ENCODE data around the gene PRKACB. TPM values are rescaled to one million over a fixed set of nuclear protein-coding genes. Genes with fewer than 3 reads are reported as not detected.

PRKACB gene
- total RNA-seq, 1 experiment from 2014 or later = 3.4 TPM

GRCh38 chr1:84254703-84255238 lies 110.7 kb downstream of the PRKACB start:
- no TSS peak for BruUV-seq (replicated peaks)
- Mint-ChIP-seq H3K27me3 (ENCODE audit: insufficient read depth, unreplicated experiment) (no peaks in the 10 kb centered on the region), H3K27ac (ENCODE audit: unreplicated experiment) (no peak overlapping the region), H3K9me3 (ENCODE audit: unreplicated experiment) (peaks cover 29% of the 10 kb centered on the region), H3K4me1 (ENCODE audit: low read depth, unreplicated experiment) (no peaks in the 10 kb centered on the region), H3K36me3 (ENCODE audit: insufficient read depth, unreplicated experiment) (no peaks in the 10 kb centered on the region), H3K4me3 (ENCODE audit: unreplicated experiment) (no peak overlapping the region)
- ChIA-PET POLR2A (no interaction called here), CTCF (no interaction called here)
- H3K9me3 ChIP-seq = no peaks in the 10 kb centered on the region
- DNase-seq = no peak
- intact Hi-C loops (cut with micrococcal nuclease; ENCODE audit: unreplicated experiment) = loop anchor here (5.0 kb wide), 1 partner anchor 262 kb away; no protein-coding TSS in a partner anchor
- H3K4me3 ChIP-seq (ENCODE audit: low read depth, low read length) = no peak overlapping the region
- TF ChIP-seq CTCF (IDR thresholded peaks at IDR 0.05; ENCODE audit: insufficient read depth in 1 of 2, low read depth in 1 of 2, low read length in 1 of 2, severe bottlenecking in 1 of 2, unreplicated experiment in 1 of 2) = no peak
- no peaks in the 10 kb centered on the region for H3K36me3 ChIP-seq (ENCODE audit: control insufficient read depth, insufficient read depth, low read length)
- no peaks in the 10 kb centered on the region for H3K27me3 ChIP-seq (replicated peaks; ENCODE audit: control insufficient read depth, insufficient read depth, low read length)
- no peaks in the 10 kb centered on the region for H3K4me1 ChIP-seq

GRCh38 chr1:84255582-84255981 lies 111.5 kb downstream of the PRKACB start:
- no peak overlapping the region for H3K27ac Mint-ChIP-seq (ENCODE audit: unreplicated experiment)
- CTCF ChIA-PET = no interaction called here

GRCh38 chr1:84257617-84258016 lies 113.5 kb downstream of the PRKACB start:
- Mint-ChIP-seq H3K9me3 (ENCODE audit: unreplicated experiment) (peaks cover 29% of the 10 kb centered on the region), H3K27ac (ENCODE audit: unreplicated experiment) (no peak overlapping the region), H3K27me3 (ENCODE audit: insufficient read depth, unreplicated experiment) (no peaks in the 10 kb centered on the region), H3K36me3 (ENCODE audit: insufficient read depth, unreplicated experiment) (no peaks in the 10 kb centered on the region), H3K4me1 (ENCODE audit: low read depth, unreplicated experiment) (no peaks in the 10 kb centered on the region), H3K4me3 (ENCODE audit: unreplicated experiment) (no peak overlapping the region)
- Histone ChIP-seq H3K27me3 (replicated peaks; ENCODE audit: control insufficient read depth, insufficient read depth, low read length) (no peaks in the 10 kb centered on the region), H3K4me1 (peaks cover 16% of the 10 kb centered on the region), H3K36me3 (ENCODE audit: control insufficient read depth, insufficient read depth, low read length) (no peaks in the 10 kb centered on the region), H3K9me3 (no peaks in the 10 kb centered on the region), H3K4me3 (ENCODE audit: low read depth, low read length) (no peak overlapping the region)
- no peak for TF ChIP-seq CTCF (IDR thresholded peaks at IDR 0.05; ENCODE audit: insufficient read depth in 1 of 2, low read depth in 1 of 2, low read length in 1 of 2, severe bottlenecking in 1 of 2, unreplicated experiment in 1 of 2)
- BruUV-seq (replicated peaks) = no TSS peak
- no peak for DNase-seq
- CTCF ChIA-PET = no interaction called here
- POLR2A ChIA-PET = no interaction called here
- intact Hi-C loops (cut with micrococcal nuclease; ENCODE audit: unreplicated experiment) = no loop called here

More at GRCh38 chr1:84255582-84255981, 111.5 kb downstream of the PRKACB start:
- Histone ChIP-seq H3K4me1 (peaks cover 5% of the 10 kb centered on the region), H3K9me3 (no peaks in the 10 kb centered on the region), H3K27me3 (replicated peaks; ENCODE audit: control insufficient read depth, insufficient read depth, low read length) (no peaks in the 10 kb centered on the region), H3K36me3 (ENCODE audit: control insufficient read depth, insufficient read depth, low read length) (no peaks in the 10 kb centered on the region), H3K4me3 (ENCODE audit: low read depth, low read length) (no peak overlapping the region)
- Mint-ChIP-seq H3K4me1 (ENCODE audit: low read depth, unreplicated experiment) (no peaks in the 10 kb centered on the region), H3K27me3 (ENCODE audit: insufficient read depth, unreplicated experiment) (no peaks in the 10 kb centered on the region), H3K4me3 (ENCODE audit: unreplicated experiment) (no peak overlapping the region), H3K9me3 (ENCODE audit: unreplicated experiment) (peaks cover 29% of the 10 kb centered on the region), H3K36me3 (ENCODE audit: insufficient read depth, unreplicated experiment) (no peaks in the 10 kb centered on the region)
- POLR2A ChIA-PET = no interaction called here
- intact Hi-C loops (cut with micrococcal nuclease; ENCODE audit: unreplicated experiment) = no loop called here
- BruUV-seq (replicated peaks) = no TSS peak
- no peak for TF ChIP-seq CTCF (IDR thresholded peaks at IDR 0.05; ENCODE audit: insufficient read depth in 1 of 2, low read depth in 1 of 2, low read length in 1 of 2, severe bottlenecking in 1 of 2, unreplicated experiment in 1 of 2)
- DNase-seq = no peak
